Endothelial cell of umbilical vein (primary cell): ENCODE data around the gene PRPSAP1. TPM values are rescaled to one million over a fixed set of nuclear protein-coding genes. Genes with fewer than 3 reads are reported as not detected.

ENCODE experiments used
- BruUV-seq: library from RNA; stranded (reverse); fragments of 400-500 nt; replicated peaks from 2 replicates; lab custom pipeline; 2021; lab: Mats Ljungman, UMichigan
- CTCF ChIA-PET: fragments of 300-600, 350-600 bp; sonication (Branson Sonifier 250); formaldehyde crosslinking; loops from one replicate; lab custom pipeline; 2021; ENCODE audit warnings: antibody characterized with exemption, inconsistent platforms; lab: Charles Lee
- POLR2A ChIA-PET: fragments of 300-600, 350-600 bp; sonication (Branson Sonifier 250); formaldehyde crosslinking; loops from one replicate; lab custom pipeline; 2021; ENCODE audit warnings: antibody characterized with exemption, inconsistent platforms; lab: Charles Lee
- DNase-seq: peaks from one replicate; pipeline ENCODE4 v3.0.0-alpha.2; 2011; ENCODE audit warnings: low read depth, low spot score
- FAIRE-seq: peaks from 2 replicates; lab custom pipeline; 2011; peaks lifted over from hg19 to GRCh38; lab: Jason Lieb, UNC
- H2AFZ ChIP-seq: 2 replicates; pipeline ENCODE4 v1.6.0; 2012; ENCODE audit warnings: low read depth, low read length, control low read depth, inconsistent platforms
- H3K27ac ChIP-seq: 2 replicates; pipeline ENCODE4 v1.5.1; 2011; ENCODE audit warnings: low read depth, mild to moderate bottlenecking, control low read depth, low read length, moderate library complexity; ENCODE audit not compliant: insufficient read depth
- H3K27me3 ChIP-seq, 2 experiments: 2 replicates each; pipeline versions ENCODE4 v1.6.0 to v1.6.1; 2011; ENCODE audit warnings: low read length in 2 of 2, mixed read lengths in 1 of 2; ENCODE audit not compliant: control insufficient read depth in 2 of 2, insufficient read depth in 2 of 2
- H3K36me3 ChIP-seq, 2 experiments: 2 replicates in 1 of 2; 3 replicates in 1 of 2; pipeline ENCODE4 v1.5.1; 2011; ENCODE audit warnings: low read length in 2 of 2, mild to moderate bottlenecking in 1 of 2, moderate library complexity in 1 of 2; ENCODE audit not compliant: control insufficient read depth in 2 of 2, insufficient read depth in 2 of 2; ENCODE audit errors: extremely low read depth in 1 of 2
- H3K4me1 ChIP-seq: 3 replicates; pipeline ENCODE4 v1.5.1; 2011; ENCODE audit warnings: mild to moderate bottlenecking, low read length; ENCODE audit not compliant: control insufficient read depth, insufficient read depth; ENCODE audit errors: extremely low read depth
- H3K4me2 ChIP-seq: 2 replicates; pipeline ENCODE4 v1.6.1; 2011; ENCODE audit warnings: low read length, control low read depth, mixed read lengths; ENCODE audit not compliant: insufficient read depth
- H3K4me3 ChIP-seq, 3 experiments: fragments of 200-600 bp in 1 of 3; sonication (generic), shearing (Covaris generic) in 1 of 3; replicated peaks in 1 of 3; 2 replicates each; pipeline ENCODE4 v1.5.1; 2011 to 2016; ENCODE audit warnings: control low read depth in 3 of 3, low read length in 3 of 3, mild to moderate bottlenecking in 2 of 3, inconsistent platforms in 1 of 3, low read depth in 1 of 3, moderate library complexity in 1 of 3; ENCODE audit not compliant: insufficient read depth in 1 of 3
- H3K79me2 ChIP-seq: 2 replicates; pipeline ENCODE4 v1.6.0; 2012; ENCODE audit warnings: low read length, inconsistent platforms; ENCODE audit not compliant: control insufficient read depth, insufficient read depth
- H3K9ac ChIP-seq: replicated peaks from 2 replicates; pipeline ENCODE3; 2011; ENCODE audit warnings: low read length, control low read depth; ENCODE audit not compliant: insufficient read depth; ENCODE audit errors: extremely low read depth
- H3K9me1 ChIP-seq: replicated peaks from 3 replicates; pipeline ENCODE4 v1.6.0; 2011; ENCODE audit warnings: mild to moderate bottlenecking, low read length; ENCODE audit not compliant: control insufficient read depth, insufficient read depth; ENCODE audit errors: extremely low read depth
- H3K9me3 ChIP-seq: replicated peaks from 2 replicates; pipeline ENCODE4 v1.5.1; 2012; ENCODE audit warnings: low read length, inconsistent platforms; ENCODE audit not compliant: control insufficient read depth, insufficient read depth
- H4K20me1 ChIP-seq: replicated peaks from 2 replicates; pipeline ENCODE3; 2011; ENCODE audit warnings: mild to moderate bottlenecking, low read length; ENCODE audit not compliant: control insufficient read depth, insufficient read depth; ENCODE audit errors: extremely low read depth
- EZH2 ChIP-seq: IDR thresholded peaks from 2 replicates; pipeline ENCODE4 v1.6.1; 2012; ENCODE audit warnings: borderline replicate concordance, low read depth, mild to moderate bottlenecking, moderate library complexity, low read length, inconsistent platforms; ENCODE audit not compliant: severe bottlenecking
- FOS ChIP-seq: IDR thresholded peaks from 2 replicates; pipeline ENCODE4 v1.6.1; 2011; ENCODE audit warnings: mild to moderate bottlenecking, low read length, moderate library complexity, borderline replicate concordance; ENCODE audit not compliant: insufficient read depth
- GATA2 ChIP-seq: IDR thresholded peaks from 2 replicates; pipeline ENCODE4 v1.7.0; 2011; ENCODE audit warnings: low read depth, mild to moderate bottlenecking, moderate library complexity, mixed read lengths, low read length; ENCODE audit not compliant: insufficient read length, insufficient read depth
- JUN ChIP-seq: IDR thresholded peaks from 2 replicates; pipeline ENCODE4 v1.6.1; 2011; ENCODE audit warnings: borderline replicate concordance, low read depth; ENCODE audit not compliant: insufficient read length, insufficient read depth
- POLR2A ChIP-seq: IDR thresholded peaks from 2 replicates; pipeline ENCODE4 v1.6.1; 2012; ENCODE audit warnings: low read depth, mild to moderate bottlenecking, control low read depth, low read length
- POLR2AphosphoS5 ChIP-seq: IDR thresholded peaks from 2 replicates; pipeline ENCODE4 v1.6.1; 2012; ENCODE audit warnings: low read depth, mild to moderate bottlenecking, control low read depth, low read length, moderate library complexity; ENCODE audit not compliant: insufficient read depth
- dilution Hi-C: fragments of 300-500 bp; cut with MboI; formaldehyde crosslinking; loops from one replicate; pipeline ENCODE4 v1.15.0; 2019; ENCODE audit warnings: low sequenced_read_pairs; ENCODE audit not compliant: extremely low pct_ligation_motif_present
- intact Hi-C: fragments of 100-400 bp; cut with micrococcal nuclease; formaldehyde crosslinking; loops from one replicate; pipeline ENCODE4 v1.10.0; 2022
- polyA plus RNA-seq, 4 experiments: library from polyadenylated mRNA; depleted of rRNA in 3 of 4; stranded (reverse) in 3 of 4; unstranded in 1 of 4; fragments of >200 nt; gene quantifications; 2 replicates each; pipeline versions ENCODE4 v1.2.1 to v1.2.3, GENCODE V29; 2011 to 2012; ENCODE audit warnings: missing spikeins in 1 of 4
- total RNA-seq: library from RNA; stranded (reverse); gene quantifications from 2 replicates; pipeline ENCODE4 v1.2.3, GENCODE V29; 2021

The PRPSAP1 gene
- total and polyA plus RNA-seq, 2 donors (not counting 3 experiments of a cell fraction or from before 2014, with no cell fraction given): 90.2 to 123 TPM

DNA sequence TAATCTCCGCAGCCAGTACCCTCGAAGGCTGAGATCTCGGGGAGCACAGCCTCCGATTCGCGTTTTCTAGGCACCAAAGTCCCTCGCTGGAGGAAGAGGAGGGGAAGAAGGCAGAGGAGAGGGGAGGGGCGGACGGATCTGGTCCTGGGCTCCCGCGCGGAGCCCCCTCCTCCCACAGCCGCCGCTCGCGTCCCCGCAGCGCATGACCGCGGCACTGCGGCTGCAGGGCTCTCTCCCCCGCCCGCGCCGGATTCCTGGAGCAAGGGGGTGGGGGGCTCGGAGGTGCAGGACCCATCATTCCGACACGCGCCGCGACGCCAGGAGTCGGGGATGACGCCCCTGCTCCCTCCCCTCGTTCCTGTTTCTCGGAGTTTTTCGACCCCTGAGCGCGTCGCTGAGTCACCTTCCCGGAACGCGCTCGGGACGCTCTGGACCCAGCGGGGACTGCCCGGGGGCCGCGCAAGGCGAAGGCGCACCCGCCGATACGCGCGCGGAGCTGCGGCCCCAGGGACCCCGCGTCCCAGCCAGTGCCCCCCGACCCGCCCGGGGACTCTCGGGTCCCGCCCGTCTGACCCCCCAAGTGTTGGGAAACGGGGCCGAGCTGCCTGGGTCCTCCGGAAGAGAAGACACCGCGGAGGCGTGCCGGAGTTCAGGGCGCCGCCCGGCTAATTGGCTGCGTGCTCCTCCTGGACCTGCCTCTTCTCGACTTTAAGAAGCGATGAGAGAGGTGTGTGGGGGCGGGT is 29.3 kb upstream of the PRPSAP1 start:
- intact Hi-C loops (no loop called here), dilution Hi-C loops (no loop called here)
- H3K9me3 ChIP-seq: no peaks in the 10 kb centered on the region
- H3K79me2 ChIP-seq: peaks cover 35% of the 10 kb centered on the region
- H3K9me1 ChIP-seq: no peaks in the 10 kb centered on the region
- peak overlapping the region; percentile 97 for H3K27ac ChIP-seq
- ChIA-PET POLR2A (interaction anchor here (0.7 to 1.7 kb wide), 5 partner anchors 12 to 68 kb away, joined by 3 to 11 read pairs (median 4); partner anchors contain the start of gene PRPSAP1), CTCF (interaction anchor here (0.5 to 8.1 kb wide), 8 partner anchors 13 to 518 kb away, joined by 3 to 106 read pairs (median 12); partner anchors contain the start of gene PRPSAP1)
- no peaks in the 10 kb centered on the region for H4K20me1 ChIP-seq
- H3K9ac ChIP-seq: peak overlapping the region; percentile 97
- no TSS peak for BruUV-seq
- peaks cover 29% of the 10 kb centered on the region for H3K4me1 ChIP-seq
- peak overlapping the region; percentile 39 for H2AFZ ChIP-seq
- H3K27me3 ChIP-seq: no peaks in the 10 kb centered on the region
- H3K36me3 ChIP-seq: no peaks in the 10 kb centered on the region
- H3K4me2 ChIP-seq: peak overlapping the region; percentile 67
- TF ChIP-seq POLR2A (peak; percentile 36), EZH2 (no peak), FOS (peak; percentile 78), GATA2 (no peak), POLR2AphosphoS5 (peak; percentile 30), JUN (peak; percentile 8)
- H3K4me3 ChIP-seq: peak overlapping the region; percentile 54 to 82 (median 65)
- FAIRE-seq: peak; percentile 92
- peak; percentile 74 for DNase-seq
